ENCODE data around the gene CCDC188. TPM values are rescaled to one million over a fixed set of nuclear protein-coding genes. Genes with fewer than 3 reads are reported as not detected.

Gene CCDC188
- total and polyA plus RNA-seq, 10 of the 15 experiments (the other 5 are each of a cell fraction or from before 2014, with no cell fraction given): not detected

DNA sequence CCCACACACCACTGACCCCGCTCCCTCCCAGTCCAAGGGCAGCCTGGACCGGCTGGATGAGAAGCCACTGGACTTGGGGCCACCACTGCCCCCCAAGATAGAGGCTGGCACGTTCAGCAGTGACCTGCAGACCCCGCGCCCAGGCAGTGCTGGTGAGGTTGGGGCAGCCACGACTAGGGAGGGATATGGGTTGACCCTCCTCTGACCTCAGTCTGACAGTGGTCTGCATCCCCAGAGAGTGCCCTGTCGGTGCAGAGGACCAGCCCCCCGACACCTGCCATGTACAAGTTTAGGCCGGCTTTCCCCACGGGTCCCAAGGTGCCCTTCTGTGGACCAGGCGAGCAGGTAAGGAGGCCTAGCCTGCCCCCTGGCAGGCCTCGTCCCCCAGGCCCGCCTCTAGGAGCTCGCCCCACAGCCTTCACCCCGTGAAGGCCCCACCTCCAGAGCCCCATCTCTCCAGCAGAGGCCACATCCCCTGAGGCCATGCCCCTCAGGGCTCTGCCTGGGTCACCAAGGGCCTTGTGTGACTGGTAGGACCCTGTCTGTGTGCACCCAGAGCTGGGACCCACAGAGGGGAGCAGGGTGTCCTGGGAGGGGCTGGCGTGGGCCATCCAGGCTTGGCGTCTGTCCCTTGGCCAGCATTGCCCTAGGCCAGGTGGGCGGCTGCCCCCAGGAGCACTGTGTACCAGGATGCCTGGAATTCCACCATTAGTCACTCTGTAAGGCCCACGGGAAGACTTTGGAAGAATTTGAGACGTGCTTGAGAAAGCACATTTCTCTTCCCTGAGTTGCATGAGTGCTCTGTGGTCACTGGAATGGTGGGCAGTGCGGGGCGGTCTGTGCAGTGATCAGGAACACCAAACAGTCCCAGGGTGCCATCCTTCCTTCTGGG lies 9.4 kb downstream of the CCDC188 start:
- in situ Hi-C loops (cut with MboI): no loop called here

More for the DNA sequence above, 9.4 kb downstream of the CCDC188 start:
- ATAC-seq: no peak
- Histone ChIP-seq H3K36me3 (ENCODE audit: control insufficient read depth in 2 of 2, insufficient read depth in 2 of 2, low read length in 1 of 2) (no peaks in the 10 kb centered on the region; a peak in 1 of 4 replicates), H2AFZ (ENCODE audit: control insufficient read depth, low read depth, low read length) (no peak overlapping the region), H3K4me2 (ENCODE audit: control insufficient read depth, insufficient read depth) (no peak overlapping the region), H3K27ac (ENCODE audit: control insufficient read depth, insufficient read depth) (no peak overlapping the region), H4K20me1 (ENCODE audit: control insufficient read depth, insufficient read depth) (no peaks in the 10 kb centered on the region), H3K79me2 (ENCODE audit: control insufficient read depth, insufficient read depth, low read length) (no peaks in the 10 kb centered on the region), H3K9ac (ENCODE audit: control insufficient read depth, insufficient read depth, low read length) (no peak overlapping the region), H3K9me3 (replicated peaks; ENCODE audit: control insufficient read depth, insufficient read depth, low read length) (no peaks in the 10 kb centered on the region), H3K27me3 (replicated peaks in 1 of 2; ENCODE audit: control insufficient read depth in 2 of 2, insufficient read depth in 2 of 2, low read length in 1 of 2) (no peaks in the 10 kb centered on the region), H3K4me1 (ENCODE audit: control insufficient read depth, insufficient read depth, low read length) (no peaks in the 10 kb centered on the region; the same call in 1 of the 2 replicates), H3K4me3 (no peak overlapping the region)
- DNase-seq (ENCODE audit: low read depth, low spot score): no peak
- POLR2A ChIA-PET: no interaction called here
- no peak for FAIRE-seq
- SMC1A ChIA-PET (ENCODE audit: uncharacterized antibody, unreplicated experiment): no interaction called here
- no TSS peak for BruUV-seq (replicated peaks)
- WGBS (ENCODE audit: insufficient coverage, insufficient replicate concordance, low lambda C conversion rate, missing lambda C conversion rate): 82% methylated on average over 22 of the region's 22 CpGs
- CTCF ChIA-PET: no interaction called here
- no peak for TF ChIP-seq FOXM1 (IDR thresholded peaks at IDR 0.05; ENCODE audit: low read depth, low read length)
- TF ChIP-seq RAD21 (IDR thresholded peaks at IDR 0.05; ENCODE audit: insufficient read depth, low read depth, low read length): no peak
- no peak for TF ChIP-seq SPI1 (IDR thresholded peaks at IDR 0.05; ENCODE audit: borderline replicate concordance, insufficient read depth, low read depth, low read length)
- TF ChIP-seq, protein P1, sequence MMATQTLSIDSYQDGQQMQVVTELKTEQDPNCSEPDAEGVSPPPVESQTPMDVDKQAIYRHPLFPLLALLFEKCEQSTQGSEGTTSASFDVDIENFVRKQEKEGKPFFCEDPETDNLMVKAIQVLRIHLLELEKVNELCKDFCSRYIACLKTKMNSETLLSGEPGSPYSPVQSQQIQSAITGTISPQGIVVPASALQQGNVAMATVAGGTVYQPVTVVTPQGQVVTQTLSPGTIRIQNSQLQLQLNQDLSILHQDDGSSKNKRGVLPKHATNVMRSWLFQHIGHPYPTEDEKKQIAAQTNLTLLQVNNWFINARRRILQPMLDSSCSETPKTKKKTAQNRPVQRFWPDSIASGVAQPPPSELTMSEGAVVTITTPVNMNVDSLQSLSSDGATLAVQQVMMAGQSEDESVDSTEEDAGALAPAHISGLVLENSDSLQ (IDR thresholded peaks at IDR 0.05): no peak
- no peak for TF ChIP-seq MTA2 (IDR thresholded peaks at IDR 0.05; ENCODE audit: low read depth)
- TF ChIP-seq ETV6 (conservative IDR thresholded peaks at IDR 0.05 in 1 of 2, IDR thresholded peaks at IDR 0.05 in 1 of 2; ENCODE audit: borderline replicate concordance in 1 of 2, low read depth in 1 of 2): no peak
- no peak for TF ChIP-seq ZNF274 (IDR thresholded peaks at IDR 0.05; ENCODE audit: insufficient read depth, insufficient read length)
- no peak for TF ChIP-seq SREBF1 (IDR thresholded peaks at IDR 0.05; ENCODE audit: low read length)
- TF ChIP-seq, protein P2, sequence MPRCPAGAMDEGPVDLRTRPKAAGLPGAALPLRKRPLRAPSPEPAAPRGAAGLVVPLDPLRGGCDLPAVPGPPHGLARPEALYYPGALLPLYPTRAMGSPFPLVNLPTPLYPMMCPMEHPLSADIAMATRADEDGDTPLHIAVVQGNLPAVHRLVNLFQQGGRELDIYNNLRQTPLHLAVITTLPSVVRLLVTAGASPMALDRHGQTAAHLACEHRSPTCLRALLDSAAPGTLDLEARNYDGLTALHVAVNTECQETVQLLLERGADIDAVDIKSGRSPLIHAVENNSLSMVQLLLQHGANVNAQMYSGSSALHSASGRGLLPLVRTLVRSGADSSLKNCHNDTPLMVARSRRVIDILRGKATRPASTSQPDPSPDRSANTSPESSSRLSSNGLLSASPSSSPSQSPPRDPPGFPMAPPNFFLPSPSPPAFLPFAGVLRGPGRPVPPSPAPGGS (IDR thresholded peaks at IDR 0.05; ENCODE audit: borderline replicate concordance, insufficient read depth, low read depth, low read length, poor library complexity, severe bottlenecking): no peak
- no peak for TF ChIP-seq NFYB (IDR thresholded peaks at IDR 0.05; ENCODE audit: insufficient read depth, low read depth, low read length)
- no peak for TF ChIP-seq MTA3 (IDR thresholded peaks at IDR 0.05; ENCODE audit: borderline replicate concordance, low read length)
- TF ChIP-seq HDGF (IDR thresholded peaks at IDR 0.05): no peak
- TF ChIP-seq PAX8 (IDR thresholded peaks at IDR 0.05): no peak
- TF ChIP-seq BACH1 (IDR thresholded peaks at IDR 0.05; ENCODE audit: borderline replicate concordance): no peak
- no peak for TF ChIP-seq RUNX3 (IDR thresholded peaks at IDR 0.05; ENCODE audit: low read length)
- TF ChIP-seq, protein P3, sequence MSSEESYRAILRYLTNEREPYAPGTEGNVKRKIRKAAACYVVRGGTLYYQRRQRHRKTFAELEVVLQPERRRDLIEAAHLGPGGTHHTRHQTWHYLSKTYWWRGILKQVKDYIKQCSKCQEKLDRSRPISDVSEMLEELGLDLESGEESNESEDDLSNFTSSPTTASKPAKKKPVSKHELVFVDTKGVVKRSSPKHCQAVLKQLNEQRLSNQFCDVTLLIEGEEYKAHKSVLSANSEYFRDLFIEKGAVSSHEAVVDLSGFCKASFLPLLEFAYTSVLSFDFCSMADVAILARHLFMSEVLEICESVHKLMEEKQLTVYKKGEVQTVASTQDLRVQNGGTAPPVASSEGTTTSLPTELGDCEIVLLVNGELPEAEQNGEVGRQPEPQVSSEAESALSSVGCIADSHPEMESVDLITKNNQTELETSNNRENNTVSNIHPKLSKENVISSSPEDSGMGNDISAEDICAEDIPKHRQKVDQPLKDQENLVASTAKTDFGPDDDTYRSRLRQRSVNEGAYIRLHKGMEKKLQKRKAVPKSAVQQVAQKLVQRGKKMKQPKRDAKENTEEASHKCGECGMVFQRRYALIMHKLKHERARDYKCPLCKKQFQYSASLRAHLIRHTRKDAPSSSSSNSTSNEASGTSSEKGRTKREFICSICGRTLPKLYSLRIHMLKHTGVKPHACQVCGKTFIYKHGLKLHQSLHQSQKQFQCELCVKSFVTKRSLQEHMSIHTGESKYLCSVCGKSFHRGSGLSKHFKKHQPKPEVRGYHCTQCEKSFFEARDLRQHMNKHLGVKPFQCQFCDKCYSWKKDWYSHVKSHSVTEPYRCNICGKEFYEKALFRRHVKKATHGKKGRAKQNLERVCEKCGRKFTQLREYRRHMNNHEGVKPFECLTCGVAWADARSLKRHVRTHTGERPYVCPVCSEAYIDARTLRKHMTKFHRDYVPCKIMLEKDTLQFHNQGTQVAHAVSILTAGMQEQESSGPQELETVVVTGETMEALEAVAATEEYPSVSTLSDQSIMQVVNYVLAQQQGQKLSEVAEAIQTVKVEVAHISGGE (CRISPR knock-in tag; IDR thresholded peaks at IDR 0.05): no peak
- TF ChIP-seq, protein P4, sequence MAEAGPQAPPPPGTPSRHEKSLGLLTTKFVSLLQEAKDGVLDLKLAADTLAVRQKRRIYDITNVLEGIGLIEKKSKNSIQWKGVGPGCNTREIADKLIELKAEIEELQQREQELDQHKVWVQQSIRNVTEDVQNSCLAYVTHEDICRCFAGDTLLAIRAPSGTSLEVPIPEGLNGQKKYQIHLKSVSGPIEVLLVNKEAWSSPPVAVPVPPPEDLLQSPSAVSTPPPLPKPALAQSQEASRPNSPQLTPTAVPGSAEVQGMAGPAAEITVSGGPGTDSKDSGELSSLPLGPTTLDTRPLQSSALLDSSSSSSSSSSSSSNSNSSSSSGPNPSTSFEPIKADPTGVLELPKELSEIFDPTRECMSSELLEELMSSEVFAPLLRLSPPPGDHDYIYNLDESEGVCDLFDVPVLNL (IDR thresholded peaks at IDR 0.05; ENCODE audit: low read depth, low read length): no peak
- RAD21 ChIA-PET (ENCODE audit: unreplicated experiment): no interaction called here
- intact Hi-C loops (cut with micrococcal nuclease; ENCODE audit: unreplicated experiment): no loop called here

Data from GM12878 (cell line).